GM10266 (cell line): Measurements from ENCODE around the gene DPPA4.

Source experiments
- DNase-seq: peaks from one replicate; pipeline ENCODE4 v3.0.0; 2012; ENCODE audit errors: extremely low spot score
- TF ChIP-seq, protein P1 (sequence below): IDR thresholded peaks from 2 replicates; pipeline ENCODE4 v1.5.1; 2012; ENCODE audit warnings: mild to moderate bottlenecking, low read depth; ENCODE audit not compliant: control insufficient read depth, insufficient read depth; ENCODE audit errors: missing control alignments

DPPA4 gene

DNA sequence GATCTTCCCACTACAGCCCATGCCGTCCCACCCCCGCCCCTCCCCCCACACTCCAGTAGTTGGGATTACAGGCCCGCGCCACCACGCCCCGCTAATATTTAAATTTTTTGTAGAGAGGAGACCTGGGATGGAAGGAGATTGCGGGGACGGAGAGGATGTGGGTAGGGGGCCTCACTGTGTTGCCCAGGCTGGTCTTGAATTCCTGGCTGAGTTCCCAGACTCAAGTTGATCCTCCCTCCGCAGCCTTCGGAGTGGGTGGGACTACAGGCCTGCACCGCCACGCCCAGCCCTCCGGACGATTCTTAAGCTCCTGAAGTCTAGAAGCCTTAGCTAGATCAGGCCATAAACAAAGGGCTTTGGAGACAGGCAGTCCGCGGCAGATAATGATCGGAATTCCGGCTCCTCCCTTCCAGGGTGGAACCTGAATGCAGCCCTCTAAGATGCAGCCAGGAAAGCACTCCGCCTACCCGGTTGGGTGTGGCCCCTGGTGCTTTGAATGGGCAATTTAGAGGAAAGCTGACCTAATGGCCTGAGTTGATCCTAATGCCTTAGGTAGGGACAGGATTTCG is 21.1 kb downstream of the DPPA4 start, which contains the start of gene DPPA2:
Gene DPPA2, minus strand, starts transcription at position 356 of the 569 bp plus-strand sequence. CDS start 1,975 bp downstream, outside the sequence.
- DNase-seq = no peak
- TF ChIP-seq, protein P1, sequence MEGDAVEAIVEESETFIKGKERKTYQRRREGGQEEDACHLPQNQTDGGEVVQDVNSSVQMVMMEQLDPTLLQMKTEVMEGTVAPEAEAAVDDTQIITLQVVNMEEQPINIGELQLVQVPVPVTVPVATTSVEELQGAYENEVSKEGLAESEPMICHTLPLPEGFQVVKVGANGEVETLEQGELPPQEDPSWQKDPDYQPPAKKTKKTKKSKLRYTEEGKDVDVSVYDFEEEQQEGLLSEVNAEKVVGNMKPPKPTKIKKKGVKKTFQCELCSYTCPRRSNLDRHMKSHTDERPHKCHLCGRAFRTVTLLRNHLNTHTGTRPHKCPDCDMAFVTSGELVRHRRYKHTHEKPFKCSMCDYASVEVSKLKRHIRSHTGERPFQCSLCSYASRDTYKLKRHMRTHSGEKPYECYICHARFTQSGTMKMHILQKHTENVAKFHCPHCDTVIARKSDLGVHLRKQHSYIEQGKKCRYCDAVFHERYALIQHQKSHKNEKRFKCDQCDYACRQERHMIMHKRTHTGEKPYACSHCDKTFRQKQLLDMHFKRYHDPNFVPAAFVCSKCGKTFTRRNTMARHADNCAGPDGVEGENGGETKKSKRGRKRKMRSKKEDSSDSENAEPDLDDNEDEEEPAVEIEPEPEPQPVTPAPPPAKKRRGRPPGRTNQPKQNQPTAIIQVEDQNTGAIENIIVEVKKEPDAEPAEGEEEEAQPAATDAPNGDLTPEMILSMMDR = no peak

DNA sequence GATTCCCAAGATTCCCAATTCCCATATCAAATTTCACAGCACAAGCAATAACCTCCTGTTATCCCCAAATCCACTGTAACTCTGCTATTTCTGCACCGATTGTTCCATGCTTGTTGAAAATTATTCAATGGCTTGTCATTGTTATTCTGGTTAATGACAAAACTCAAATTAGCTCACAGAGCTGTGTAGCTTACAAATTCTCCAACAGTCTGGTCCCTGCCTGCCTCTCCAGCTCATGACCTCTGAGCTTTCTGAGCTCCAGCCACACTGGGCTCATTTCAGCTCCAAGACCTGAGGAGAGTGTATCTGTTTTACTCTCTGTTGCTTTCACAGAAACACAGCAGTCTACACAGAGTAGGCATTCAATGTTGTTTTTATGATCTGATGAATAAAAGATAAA is 24.3 kb downstream of the DPPA4 start:
- no peak for DNase-seq
- TF ChIP-seq, protein P1 = no peak

DNA sequence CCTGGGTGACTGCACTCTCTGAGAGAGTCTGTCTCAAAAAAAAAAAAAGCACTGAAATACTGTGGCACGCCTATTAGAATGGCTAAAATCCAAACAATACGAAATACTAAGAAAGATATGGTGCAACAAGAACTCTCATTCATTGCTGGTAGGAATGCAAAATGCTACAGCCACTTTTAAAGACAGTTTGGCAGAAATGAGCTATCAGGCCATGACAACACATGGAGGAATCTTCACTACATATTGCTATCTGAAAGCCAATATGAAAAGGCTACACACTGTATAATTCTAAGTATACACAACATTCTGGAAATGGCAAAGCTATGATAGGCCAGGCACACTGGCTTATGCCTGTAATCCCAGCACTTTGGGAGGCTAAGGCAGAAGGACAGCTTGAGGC is 39.9 kb downstream of the DPPA4 start:
- TF ChIP-seq, protein P1 = no peak
- DNase-seq = no peak

DNA sequence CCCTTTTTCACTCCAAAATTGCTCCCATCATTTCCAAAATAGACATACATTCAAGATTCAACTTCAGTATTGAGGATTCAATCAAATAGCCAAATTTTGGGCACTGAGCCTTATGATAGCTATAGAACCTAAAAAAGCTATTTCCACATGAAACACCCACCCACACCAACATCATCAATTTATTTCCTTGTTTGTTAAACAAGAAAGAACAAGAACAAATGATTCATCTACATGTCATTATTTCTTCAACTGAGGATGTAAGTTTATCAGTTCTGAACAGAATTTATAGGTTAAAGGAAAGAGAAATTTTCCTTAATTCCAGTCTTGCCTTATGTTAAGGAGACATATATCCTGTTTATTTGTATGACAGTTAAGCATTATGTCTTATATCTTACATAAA is 53.3 kb downstream of the DPPA4 start:
- DNase-seq = no peak
- TF ChIP-seq, protein P1 = no peak

DNA sequence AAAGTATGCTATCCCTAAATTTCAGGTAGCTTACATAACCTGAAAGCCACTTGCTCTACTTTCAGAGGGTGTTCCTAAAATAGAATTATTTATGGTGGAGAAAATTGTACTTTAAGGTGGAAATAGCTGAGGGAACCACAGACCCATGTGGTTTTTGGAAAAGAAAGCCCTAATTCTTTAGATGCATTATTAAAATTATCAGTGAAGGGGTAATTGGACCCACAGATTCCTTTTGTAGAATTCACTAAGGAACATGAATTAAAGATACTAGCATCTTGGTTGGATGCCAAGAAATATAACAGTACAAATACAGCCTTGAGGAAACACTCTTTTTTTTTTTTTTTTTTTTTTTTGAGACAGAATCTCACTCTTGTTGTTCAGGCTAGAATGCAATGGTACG is 58.8 kb downstream of the DPPA4 start:
- no peak for DNase-seq
- TF ChIP-seq, protein P1 = no peak

DNA sequence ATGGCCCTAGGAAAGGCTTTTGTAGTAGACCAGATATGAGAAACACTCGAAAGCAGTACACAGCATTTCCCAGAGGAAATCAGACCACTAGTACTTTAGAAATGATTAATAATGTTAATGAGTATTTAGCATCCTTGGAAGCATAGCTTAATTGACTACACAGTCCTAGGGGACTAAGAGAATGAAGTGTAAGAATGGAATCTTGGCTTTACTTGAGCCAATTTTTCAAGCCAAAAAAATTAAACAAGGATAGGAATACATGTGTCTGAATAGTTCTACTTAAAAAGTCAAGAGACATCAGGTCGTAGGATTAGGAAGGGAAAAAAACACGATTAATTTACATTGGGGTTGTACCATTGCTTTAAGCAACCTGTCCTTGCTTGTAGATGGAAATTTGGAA is 59.2 kb downstream of the DPPA4 start:
- no peak for DNase-seq
- TF ChIP-seq, protein P1 = no peak
